Keratinocyte (primary cell): ENCODE results near the gene TMED6. TPM values are rescaled to one million over a fixed set of nuclear protein-coding genes. Genes with fewer than 3 reads are reported as not detected.
A peak's percentile ranks its signal among the peaks of the same experiment; 100 is the strongest.

Experiments used
- DNase-seq: peaks from one replicate; pipeline ENCODE4 v3.0.0-alpha.2; 2011; ENCODE audit warnings: low read depth, missing footprints, low spot score
- FAIRE-seq: peaks from 2 replicates; lab custom pipeline; 2011; peaks lifted over from hg19 to GRCh38; lab: Jason Lieb, UNC
- H2AFZ ChIP-seq: 2 replicates; pipeline ENCODE4 v1.6.0; 2012; ENCODE audit warnings: low read length, control low read depth, inconsistent platforms; ENCODE audit not compliant: control insufficient read depth
- H3K27ac ChIP-seq: 2 replicates; pipeline ENCODE4 v1.5.1; 2011; ENCODE audit warnings: low read length; ENCODE audit not compliant: control insufficient read depth, insufficient read depth
- H3K27me3 ChIP-seq: 3 replicates; pipeline ENCODE4 v1.6.0; 2011; ENCODE audit warnings: low read length; ENCODE audit not compliant: control insufficient read depth, insufficient read depth; ENCODE audit errors: extremely low read depth
- H3K36me3 ChIP-seq, 2 experiments: 2 replicates in 1 of 2; 3 replicates in 1 of 2; pipeline ENCODE4 v1.5.1; 2011; ENCODE audit warnings: low read length in 2 of 2, mild to moderate bottlenecking in 1 of 2; ENCODE audit not compliant: control insufficient read depth in 2 of 2, insufficient read depth in 2 of 2; ENCODE audit errors: extremely low read depth in 1 of 2
- H3K4me1 ChIP-seq: 3 replicates; pipeline ENCODE4 v1.5.1; 2011; ENCODE audit warnings: low read length; ENCODE audit not compliant: control insufficient read depth, insufficient read depth; ENCODE audit errors: extremely low read depth
- H3K4me2 ChIP-seq: 3 replicates; pipeline ENCODE4 v1.6.0; 2011; ENCODE audit warnings: low read depth, low read length; ENCODE audit not compliant: control insufficient read depth, insufficient read depth; ENCODE audit errors: extremely low read depth
- H3K4me3 ChIP-seq, 3 experiments: fragments of 200-600 bp in 1 of 3; sonication (generic) in 1 of 3; 2 replicates in 2 of 3; 3 replicates in 1 of 3; pipeline ENCODE4 v1.5.1; 2011 to 2016; ENCODE audit warnings: low read length in 3 of 3, mild to moderate bottlenecking in 3 of 3, control low read depth in 2 of 3, inconsistent platforms in 1 of 3, low read depth in 1 of 3, mixed read lengths in 1 of 3, mixed run types in 1 of 3, moderate library complexity in 1 of 3; ENCODE audit not compliant: control insufficient read depth in 2 of 3, insufficient read depth in 2 of 3; ENCODE audit errors: extremely low read depth in 1 of 3
- H3K79me2 ChIP-seq: 2 replicates; pipeline ENCODE4 v1.6.0; 2012; ENCODE audit warnings: low read length; ENCODE audit not compliant: control insufficient read depth, insufficient read depth
- H3K9ac ChIP-seq: 3 replicates; pipeline ENCODE4 v1.6.0; 2011; ENCODE audit warnings: low read length; ENCODE audit not compliant: control insufficient read depth, insufficient read depth; ENCODE audit errors: extremely low read depth
- H3K9me1 ChIP-seq: 3 replicates; pipeline ENCODE4 v1.6.0; 2011; ENCODE audit warnings: low read length; ENCODE audit not compliant: control insufficient read depth, insufficient read depth; ENCODE audit errors: extremely low read depth
- H3K9me3 ChIP-seq: 2 replicates; pipeline ENCODE4 v1.5.1; 2012; ENCODE audit warnings: low read depth, low read length; ENCODE audit not compliant: control insufficient read depth
- H4K20me1 ChIP-seq: 3 replicates; pipeline ENCODE4 v1.6.0; 2011; ENCODE audit warnings: low read length; ENCODE audit not compliant: control insufficient read depth, insufficient read depth; ENCODE audit errors: extremely low read depth
- CTCF ChIP-seq, 3 experiments: IDR thresholded peaks in 1 of 3; conservative IDR thresholded peaks in 1 of 3; optimal IDR thresholded peaks in 1 of 3; 2 replicates in 2 of 3; 3 replicates in 1 of 3; pipeline versions ENCODE3 to v1.5.1; 2011; ENCODE audit warnings: low read length in 3 of 3, mild to moderate bottlenecking in 3 of 3, moderate library complexity in 2 of 3, control low read depth in 1 of 3, inconsistent platforms in 1 of 3; ENCODE audit not compliant: insufficient read depth in 2 of 3; ENCODE audit errors: extremely low read depth in 1 of 3
- EZH2 ChIP-seq: IDR thresholded peaks from one replicate; pipeline ENCODE4 v1.6.1; 2012; ENCODE audit warnings: inconsistent platforms, mild to moderate bottlenecking, low read length, moderate library complexity
- dilution Hi-C: fragments of 300-500 bp; cut with MboI; formaldehyde crosslinking; loops from one replicate; pipeline ENCODE4 v1.7.0; 2020; ENCODE audit warnings: low sequenced_read_pairs; ENCODE audit not compliant: extremely low pct_ligation_motif_present
- polyA plus RNA-seq, 5 experiments: library from polyadenylated mRNA; depleted of rRNA in 3 of 5; stranded (reverse) in 3 of 5; stranded (forward) in 1 of 5; unstranded in 1 of 5; fragments of >200 nt; gene quantifications; 1 replicate in 1 of 5; 2 replicates in 3 of 5; 3 replicates in 1 of 5; pipeline versions ENCODE4 v1.2.1 to v1.2.3, GENCODE V29; 2011 to 2012; ENCODE audit warnings: missing spikeins in 2 of 5, low read depth in 1 of 5, low replicate concordance in 1 of 5

TMED6 gene
- polyA plus RNA-seq, 1 donor (not counting 4 experiments of a cell fraction or from before 2014, with no cell fraction given): 0.09 TPM

GRCh38 chr16:69339289-69340094, 12.1 kb downstream of the TMED6 start, which contains the start of the genes COG8 and NIP7:
COG8 (minus strand) TSS chr16:69339564; CDS start chr16:69339552, 12 bp downstream.
NIP7 (plus strand) TSS chr16:69339772; CDS start chr16:69339830, 58 bp downstream.
- no peaks in the 10 kb centered on the region for H3K9me1 ChIP-seq
- peak; percentile 67 for FAIRE-seq
- peaks cover 21% of the 10 kb centered on the region for H3K4me1 ChIP-seq
- dilution Hi-C loops: no loop called here
- peaks cover 18 to 28% of the 10 kb centered on the region in 2 experiments for H3K36me3 ChIP-seq
- H3K27ac ChIP-seq: peak within 1 kb of the TSS; percentile 79
- DNase-seq: peak; percentile 95
- H3K4me2 ChIP-seq: peak within 1 kb of the TSS; percentile 98
- no peaks in the 10 kb centered on the region for H3K27me3 ChIP-seq
- peak within 1 kb of the TSS; percentile 62 to 99 (median 98) for H3K4me3 ChIP-seq
- H3K9me3 ChIP-seq: no peaks in the 10 kb centered on the region
- H3K79me2 ChIP-seq: peaks cover 51% of the 10 kb centered on the region
- H4K20me1 ChIP-seq: no peaks in the 10 kb centered on the region
- H2AFZ ChIP-seq: peak within 1 kb of the TSS; percentile 85
- TF ChIP-seq CTCF (optimal IDR thresholded peaks at IDR 0.05 in 1 of 3, IDR thresholded peaks at IDR 0.05 in 1 of 3, conservative IDR thresholded peaks at IDR 0.05 in 1 of 3; ENCODE audit: extremely low read depth in 1 of 3, insufficient read depth in 2 of 3, low read length in 3 of 3): peak; percentile 83 to 85 (median 84)
- no peak for TF ChIP-seq EZH2
- H3K9ac ChIP-seq: peak within 1 kb of the TSS; percentile 95

GRCh38 chr16:69338557-69339288, 12.9 kb downstream of the TMED6 start:
- DNase-seq: no peak
- Histone ChIP-seq H2AFZ (peak overlapping the region; percentile 84), H3K9ac (peak overlapping the region; percentile 95), H3K27ac (peak overlapping the region; percentile 79), H3K79me2 (peaks cover 51% of the 10 kb centered on the region), H3K27me3 (no peaks in the 10 kb centered on the region), H3K4me1 (peaks cover 21% of the 10 kb centered on the region), H3K4me2 (peak overlapping the region; percentile 64), H3K9me1 (no peaks in the 10 kb centered on the region), H3K4me3 (peak overlapping the region; percentile 62 to 99 (median 98)), H4K20me1 (no peaks in the 10 kb centered on the region), H3K36me3 (peaks cover 19 to 32% of the 10 kb centered on the region in 2 experiments), H3K9me3 (no peaks in the 10 kb centered on the region)
- FAIRE-seq: no peak
- no peak for TF ChIP-seq CTCF (optimal IDR thresholded peaks at IDR 0.05 in 1 of 3, IDR thresholded peaks at IDR 0.05 in 1 of 3, conservative IDR thresholded peaks at IDR 0.05 in 1 of 3; ENCODE audit: extremely low read depth in 1 of 3, insufficient read depth in 2 of 3, low read length in 3 of 3)
- no peak for TF ChIP-seq EZH2
- dilution Hi-C loops: no loop called here
